NCI-H2196 treated with DMSO at 0.1 percent for 48 hours (cell line): Measurements from ENCODE around the gene PCNT.

Experiments used
- DNase-seq: peaks from one replicate; lab custom pipeline; 2025; ENCODE audit not compliant: unreplicated experiment; lab: John Stamatoyannopoulos, UW

PCNT gene

GRCh38 chr21:46471514-46471913 is 147.6 kb downstream of the PCNT start:
- no peak for DNase-seq

- DNase-seq: no peak
Observed at GRCh38 chr21:46472246-46472645, 148.3 kb downstream of the PCNT start.

- DNase-seq: no peak
Observed at GRCh38 chr21:46474382-46474781, 150.4 kb downstream of the PCNT start.

- DNase-seq: no peak
Observed at GRCh38 chr21:46475296-46475695, 151.3 kb downstream of the PCNT start.

DNA sequence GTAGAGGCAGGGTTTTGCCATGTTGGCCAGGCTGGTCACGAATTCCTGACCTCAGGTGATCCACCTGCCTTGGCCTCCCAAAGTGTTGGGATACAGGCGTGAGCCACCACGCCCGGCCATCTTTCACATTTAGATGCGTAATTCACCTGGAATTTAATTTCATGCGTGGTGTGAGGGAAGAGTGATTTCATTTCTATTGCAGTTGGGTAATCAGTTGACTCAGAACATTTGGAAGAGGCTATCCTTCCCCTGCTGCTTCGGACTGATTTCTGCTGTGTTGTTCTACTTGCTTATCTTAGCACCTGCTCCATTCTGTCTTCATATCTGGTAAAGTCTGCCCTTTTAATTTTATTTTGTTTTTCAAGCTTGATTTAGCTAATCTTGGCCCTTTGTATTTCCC is 153.8 kb downstream of the PCNT start:
- no peak for DNase-seq

- no peak for DNase-seq
Observed at GRCh38 chr21:46478910-46479309, 155.0 kb downstream of the PCNT start.

GRCh38 chr21:46480466-46480865 is 156.5 kb downstream of the PCNT start:
- no peak for DNase-seq

DNA sequence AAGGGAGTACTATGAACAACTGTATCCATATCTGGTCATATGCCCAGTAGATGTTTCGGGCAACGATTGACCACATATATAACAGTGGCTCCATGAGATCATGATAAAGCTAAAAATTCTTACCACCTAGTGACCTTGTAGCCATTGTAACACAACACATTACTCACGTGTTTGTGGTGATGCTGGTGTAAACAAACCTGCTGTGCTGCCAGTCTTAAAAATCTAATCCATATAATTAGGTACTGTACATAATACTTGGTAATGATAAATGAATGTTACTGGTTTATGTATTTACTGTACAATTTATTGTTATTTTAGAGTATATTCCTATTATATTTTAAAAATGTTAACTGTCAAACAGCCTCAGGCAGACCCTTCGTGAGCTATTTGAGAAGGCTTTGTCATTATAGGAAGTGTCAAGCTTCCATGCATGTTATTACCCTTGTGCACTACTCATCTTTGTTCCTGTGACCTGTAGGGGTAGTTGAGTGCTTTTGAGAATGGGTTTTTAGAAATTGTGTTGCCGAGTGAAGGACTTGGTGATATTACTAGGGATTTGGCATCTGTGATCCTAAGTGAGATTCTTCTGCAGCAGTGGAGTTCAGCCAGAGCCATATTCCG is 158.4 kb downstream of the PCNT start:
- no peak for DNase-seq

DNA sequence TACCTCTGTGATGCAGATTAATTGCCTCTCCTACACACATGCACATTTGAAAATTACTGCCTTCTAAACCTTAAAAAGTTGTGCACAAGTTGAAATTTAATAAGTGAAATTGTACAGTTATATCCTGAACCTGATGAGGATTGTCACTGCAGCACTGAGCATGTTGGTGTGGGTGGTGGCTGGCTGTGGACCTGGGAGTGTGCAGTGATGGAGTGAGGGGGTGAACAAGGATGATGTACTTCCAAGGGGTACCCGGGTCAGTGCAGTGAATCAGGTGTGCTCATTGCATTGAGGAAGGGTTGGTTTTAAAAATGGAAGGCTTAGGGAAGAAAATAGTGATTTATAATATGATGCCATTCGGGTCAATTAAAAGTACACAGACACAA is 158.9 kb downstream of the PCNT start:
- DNase-seq: no peak

DNA sequence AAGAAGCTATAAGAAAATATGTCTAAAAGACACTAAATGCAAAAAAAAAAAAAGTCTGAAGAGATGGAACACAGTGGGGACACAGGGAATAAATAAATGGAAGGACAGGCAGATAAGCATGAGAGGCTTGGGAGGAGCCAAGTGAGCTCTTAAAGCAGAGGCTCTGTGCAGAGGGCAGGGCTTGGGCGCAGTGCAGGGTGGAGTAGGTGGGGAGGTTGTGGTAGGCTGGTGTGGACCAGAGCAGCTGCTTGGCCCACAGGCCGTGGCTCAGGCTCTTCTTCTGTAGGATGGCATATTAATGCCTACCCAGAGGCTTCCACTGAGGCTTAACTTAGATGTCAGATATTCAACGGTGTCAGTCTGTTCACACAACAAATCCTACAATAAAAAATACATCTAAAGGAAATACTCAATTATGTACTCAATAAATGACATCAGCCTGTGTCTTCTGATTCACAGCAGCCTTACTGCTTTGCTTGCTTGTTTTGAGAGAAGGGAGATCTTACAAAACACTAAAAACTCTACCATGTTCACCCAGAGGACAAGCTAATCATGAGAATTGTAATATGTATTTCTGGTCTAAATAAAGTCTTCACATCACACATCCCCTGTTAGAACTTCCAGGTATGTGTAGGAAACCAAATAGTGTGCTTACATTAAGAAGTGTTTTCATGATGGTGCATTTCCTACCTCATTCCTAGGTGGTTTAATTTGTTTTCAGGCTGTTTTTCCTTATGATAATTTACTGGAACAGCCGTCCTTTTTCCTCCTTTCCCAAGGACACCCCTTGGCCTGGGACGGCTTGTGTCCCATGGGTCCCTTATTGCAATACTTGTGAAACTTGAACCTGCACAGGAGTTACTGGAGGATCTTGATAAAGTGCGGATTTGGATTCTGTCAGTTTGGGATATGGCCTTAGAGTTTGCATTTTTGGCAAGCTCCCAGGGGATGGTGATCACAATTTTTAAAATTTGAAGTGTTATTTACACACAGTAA is 159.6 kb downstream of the PCNT start:
- DNase-seq: no peak

- no peak for DNase-seq
Observed at GRCh38 chr21:46486481-46487126, 162.6 kb downstream of the PCNT start.

DNA sequence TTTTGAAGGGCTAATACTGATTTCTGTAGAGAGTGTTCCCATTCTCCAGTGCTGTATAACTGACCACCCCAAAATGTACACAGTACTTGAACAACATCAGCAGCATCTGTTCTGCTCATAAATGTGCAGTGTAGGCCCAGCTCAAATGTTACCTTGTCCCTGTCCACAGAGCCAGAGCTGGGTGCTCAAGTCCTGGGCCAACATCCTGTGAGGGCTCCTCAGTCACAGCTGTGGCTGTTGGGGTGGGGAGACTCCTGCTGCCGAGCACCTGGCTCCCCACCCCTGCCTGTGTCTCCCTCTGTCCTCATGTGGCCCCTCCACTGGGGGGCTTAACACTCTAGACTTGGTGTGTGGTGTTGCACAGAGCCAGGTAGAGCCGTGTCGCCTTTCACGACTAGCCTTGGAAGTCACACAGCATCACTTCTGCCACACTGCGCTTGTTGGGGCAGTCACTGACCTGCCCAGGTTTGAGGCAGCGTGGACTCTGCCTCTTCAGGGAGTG is 165.3 kb downstream of the PCNT start:
- no peak for DNase-seq

- DNase-seq: no peak
Observed at GRCh38 chr21:46489800-46490199, 165.8 kb downstream of the PCNT start.

DNA sequence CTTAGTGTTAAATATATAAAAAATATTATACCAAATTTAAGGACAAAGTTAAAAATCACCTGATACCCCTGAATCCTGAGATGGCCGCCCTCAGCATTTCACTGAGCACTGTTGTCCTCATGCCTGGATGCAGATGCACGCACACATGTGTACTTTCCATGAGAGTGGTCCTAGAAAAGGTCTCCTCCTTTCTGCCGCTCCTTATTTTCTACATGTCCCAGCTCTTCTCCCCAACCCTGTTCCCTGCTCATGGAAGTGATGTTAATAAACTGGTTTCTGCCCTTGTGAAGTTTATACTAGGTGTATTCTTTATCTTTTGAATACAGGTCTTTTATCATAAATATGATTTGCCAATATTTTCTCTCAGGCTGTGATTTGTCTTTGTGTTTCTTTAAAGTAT is 167.6 kb downstream of the PCNT start:
- DNase-seq: no peak

GRCh38 chr21:46492851-46493250 is 168.9 kb downstream of the PCNT start:
- no peak for DNase-seq

- no peak for DNase-seq
Observed at GRCh38 chr21:46493828-46494227, 169.9 kb downstream of the PCNT start.
